HEK293T (cell line): Measurements from ENCODE around the gene SEMA3B.

Experiments used
- CTCF ChIA-PET: fragments of 350-600 bp; formaldehyde crosslinking; extraction: SDS; loops from one replicate; lab custom pipeline; 2021; ENCODE audit warnings: antibody characterized with exemption, inconsistent platforms; lab: Yijun Ruan, JAX
- POLR2A ChIA-PET: fragments of 350-600 bp; formaldehyde crosslinking; extraction: SDS; loops from one replicate; lab custom pipeline; 2020; ENCODE audit warnings: antibody characterized with exemption, inconsistent platforms; lab: Yijun Ruan, JAX
- DNase-seq: peaks from one replicate; pipeline ENCODE4 v3.0.0; 2012; ENCODE audit warnings: mixed read lengths; ENCODE audit errors: extremely low spot score
- ARNT ChIP-seq: fragments of 450-650 bp; IDR thresholded peaks from 2 replicates; pipeline ENCODE4 v1.6.1; 2017; ENCODE audit warnings: mild to moderate bottlenecking
- BHLHE40 ChIP-seq: fragments of 450-650 bp; IDR thresholded peaks from 2 replicates; pipeline ENCODE4 v1.6.1; 2016; ENCODE audit warnings: mild to moderate bottlenecking, moderate library complexity, borderline replicate concordance
- CTBP1 ChIP-seq: fragments of 450-650 bp; IDR thresholded peaks from 2 replicates; pipeline ENCODE4 v1.6.1; 2016; ENCODE audit warnings: borderline replicate concordance
- ELF4 ChIP-seq: fragments of 450-650 bp; IDR thresholded peaks from 2 replicates; pipeline ENCODE4 v1.6.1; 2017; ENCODE audit warnings: antibody characterized with exemption
- FOXA1 ChIP-seq: fragments of 450-650 bp; IDR thresholded peaks from 2 replicates; pipeline ENCODE4 v1.6.1; 2016; ENCODE audit warnings: mild to moderate bottlenecking
- FOXK2 ChIP-seq: fragments of 450-650 bp; IDR thresholded peaks from 2 replicates; pipeline ENCODE4 v1.6.1; 2016; ENCODE audit warnings: mild to moderate bottlenecking
- FOXM1 ChIP-seq: fragments of 450-650 bp; IDR thresholded peaks from 2 replicates; pipeline ENCODE4 v1.6.1; 2017; ENCODE audit warnings: mild to moderate bottlenecking, borderline replicate concordance
- HDGF ChIP-seq: fragments of 450-650 bp; IDR thresholded peaks from 2 replicates; pipeline ENCODE4 v1.6.1; 2017; ENCODE audit warnings: antibody characterized with exemption, borderline replicate concordance
- L3MBTL2 ChIP-seq: fragments of 450-650 bp; conservative IDR thresholded peaks from 2 replicates; pipeline ENCODE4 v1.6.1; 2016; ENCODE audit warnings: mild to moderate bottlenecking
- LEF1 ChIP-seq: fragments of 450-650 bp; IDR thresholded peaks from 2 replicates; pipeline ENCODE4 v1.6.1; 2017; ENCODE audit warnings: mild to moderate bottlenecking, borderline replicate concordance
- NFRKB ChIP-seq: fragments of 450-650 bp; IDR thresholded peaks from 2 replicates; pipeline ENCODE4 v1.6.1; 2016; ENCODE audit warnings: mild to moderate bottlenecking, moderate library complexity
- PKNOX1 ChIP-seq: fragments of 450-650 bp; IDR thresholded peaks from 2 replicates; pipeline ENCODE4 v1.6.1; 2016
- SP1 ChIP-seq: fragments of 450-650 bp; IDR thresholded peaks from 2 replicates; pipeline ENCODE4 v1.6.1; 2017
- SUZ12 ChIP-seq: fragments of 450-650 bp; IDR thresholded peaks from 2 replicates; pipeline ENCODE4 v1.6.1; 2016; ENCODE audit warnings: mild to moderate bottlenecking
- TARDBP ChIP-seq: fragments of 450-650 bp; IDR thresholded peaks from 2 replicates; pipeline ENCODE4 v1.6.1; 2016
- ZNF384 ChIP-seq: fragments of 450-650 bp; IDR thresholded peaks from 2 replicates; pipeline ENCODE4 v1.6.1; 2016

The SEMA3B gene

GRCh38 chr3:50317300-50317699, 48.4 kb downstream of the SEMA3B start:
- ChIA-PET POLR2A (interaction anchor here (0.7 to 2.1 kb wide), 5 partner anchors 11 to 25 kb away, joined by 3 to 12 read pairs (median 4); partner anchors contain the start of genes HYAL3, IFRD2, NAA80 and TUSC2), CTCF (no interaction called here)
- DNase-seq, result no peak
- TF ChIP-seq FOXM1, result no peak
- no peak for TF ChIP-seq SP1
- TF ChIP-seq CTBP1, result no peak
- no peak for TF ChIP-seq BHLHE40
- no peak for TF ChIP-seq LEF1
- TF ChIP-seq PKNOX1, result no peak
- TF ChIP-seq L3MBTL2, result no peak

- TF ChIP-seq CTBP1 (no peak), NFRKB (no peak), PKNOX1 (no peak), BHLHE40 (no peak), TARDBP (no peak), HDGF (no peak), ELF4 (no peak), ARNT (no peak), LEF1 (no peak), SUZ12 (no peak), FOXM1 (no peak), FOXA1 (no peak), SP1 (no peak), L3MBTL2 (no peak), ZNF384 (no peak), FOXK2 (no peak)
- CTCF ChIA-PET, result no interaction called here
- DNase-seq, result no peak
- POLR2A ChIA-PET, result interaction anchor here (1.3 to 2.1 kb wide), 4 partner anchors 10 to 26 kb away, joined by 3 to 12 read pairs (median 6); partner anchors contain the start of genes HYAL3, IFRD2, NAA80 and TUSC2
These were observed 49.2 kb downstream of the SEMA3B start for GRCh38 chr3:50318163-50318562.

- TF ChIP-seq PKNOX1 (no peak), HDGF (no peak), FOXK2 (no peak), FOXA1 (no peak), ELF4 (no peak), ZNF384 (no peak), CTBP1 (no peak), BHLHE40 (no peak), NFRKB (no peak), LEF1 (no peak), TARDBP (no peak), SUZ12 (no peak), FOXM1 (no peak), L3MBTL2 (no peak), ARNT (no peak), SP1 (no peak)
- ChIA-PET POLR2A (interaction anchor here (1.2 to 2.1 kb wide), 4 partner anchors 9 to 27 kb away, joined by 3 to 12 read pairs (median 6); partner anchors contain the start of genes HYAL3, IFRD2, NAA80 and TUSC2), CTCF (no interaction called here)
- DNase-seq, result no peak
These were observed 49.7 kb downstream of the SEMA3B start for GRCh38 chr3:50318615-50319014.

GRCh38 chr3:50319181-50319893, 50.4 kb downstream of the SEMA3B start:
- ChIA-PET POLR2A (interaction anchor here (0.8 to 2.1 kb wide), 5 partner anchors 9 to 27 kb away, joined by 3 to 12 read pairs (median 7); partner anchors contain the start of genes HYAL3, IFRD2, NAA80 and TUSC2), CTCF (no interaction called here)
- TF ChIP-seq ARNT (no peak), SP1 (no peak), TARDBP (no peak)
- DNase-seq, result no peak

- no peak for DNase-seq
- ChIA-PET CTCF (interaction anchor here (1.1 kb wide), 1 partner anchor 21 kb away, joined by 4 read pairs; the partner anchor contains the start of genes HYAL3 and NAA80), POLR2A (interaction anchor here (0.6 to 2.3 kb wide), 5 partner anchors 15 to 28 kb away, joined by 3 to 11 read pairs (median 5); partner anchors contain the start of genes HYAL3, IFRD2 and NAA80)
- TF ChIP-seq PKNOX1 (no peak), ARNT (no peak), CTBP1 (no peak), ZNF384 (no peak), SP1 (no peak), NFRKB (no peak), TARDBP (no peak), FOXA1 (no peak), FOXK2 (no peak), BHLHE40 (no peak), HDGF (no peak), LEF1 (no peak), FOXM1 (no peak), SUZ12 (no peak), L3MBTL2 (no peak), ELF4 (no peak)
These were observed 51.1 kb downstream of the SEMA3B start for GRCh38 chr3:50319894-50320625.
